ENCODE results near the gene N4BP2L2. TPM values are rescaled to one million over a fixed set of nuclear protein-coding genes. Genes with fewer than 3 reads are reported as not detected.

N4BP2L2 gene
- total and polyA plus RNA-seq, 2 of the 13 experiments (the other 11 are each of a cell fraction or from before 2014, with no cell fraction given) = 58.9 to 81.2 TPM

DNA sequence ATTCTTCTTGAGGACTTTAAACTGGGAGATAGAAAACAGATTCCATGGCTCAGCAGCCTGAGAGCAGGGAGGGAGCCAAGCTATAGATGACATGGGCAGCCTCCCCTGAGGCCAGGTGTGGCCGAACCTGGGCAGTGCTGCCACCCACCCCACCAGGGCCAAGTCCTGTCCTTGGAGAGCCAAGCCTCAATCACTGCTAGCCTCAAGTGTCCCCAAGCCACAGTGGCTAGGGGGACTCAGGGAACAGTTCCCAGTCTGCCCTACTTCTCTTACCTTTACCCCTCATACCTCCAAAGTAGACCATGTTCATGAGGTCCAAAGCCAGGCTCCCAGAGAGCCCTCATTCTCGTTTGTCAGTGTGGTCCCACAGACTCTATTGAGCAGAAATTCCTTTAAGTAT is 118.7 kb downstream of the N4BP2L2 start:
- FAIRE-seq = no peak
- Histone ChIP-seq H3K4me3 (replicated peaks in 1 of 3; ENCODE audit: insufficient read depth in 1 of 3, low read depth in 2 of 3, low read length in 3 of 3) (no peak overlapping the region), H4K20me1 (ENCODE audit: insufficient read depth, low read length) (peaks cover 15% of the 10 kb centered on the region; the same call in 1 of the 2 replicates), H3K4me1 (ENCODE audit: insufficient read depth, low read length) (peaks cover 43% of the 10 kb centered on the region), H3K27ac (ENCODE audit: extremely low read length, insufficient read depth, low read length) (no peak overlapping the region), H3K79me2 (ENCODE audit: insufficient read depth, low read length) (peaks cover 24% of the 10 kb centered on the region), H3K9me3 (ENCODE audit: low read length) (peaks cover 8% of the 10 kb centered on the region), H2AFZ (ENCODE audit: low read length) (no peak overlapping the region), H3K4me2 (ENCODE audit: low read depth, low read length) (no peak overlapping the region), H3K36me3 (replicated peaks in 1 of 2; ENCODE audit: control insufficient read depth in 1 of 2, insufficient read depth in 2 of 2, low read length in 2 of 2) (peaks cover 4 to 11% of the 10 kb centered on the region in 2 experiments), H3K27me3 (ENCODE audit: control insufficient read depth in 1 of 2, insufficient read depth in 2 of 2, low read length in 2 of 2) (no peaks in the 10 kb centered on the region), H3K9ac (ENCODE audit: insufficient read depth, low read depth, low read length) (no peak overlapping the region)
- ChIA-PET CTCF (ENCODE audit: low intra/inter-chr PET ratio, low total read pairs) (no interaction called here), POLR2A (no interaction called here)
- in situ Hi-C loops (cut with HindIII; ENCODE audit: extremely low pct_ligation_motif_present, low pct_unique_long_range_greater_than_20kb) = no loop called here
- no peak for ATAC-seq
- WGBS (ENCODE audit: low lambda C conversion rate) = 91% methylated on average over 1 of the region's 2 CpGs
- BruUV-seq (replicated peaks) = no TSS peak
- TF ChIP-seq ZNF121 (CRISPR knock-in tag; IDR thresholded peaks at IDR 0.05) (no peak), ETV5 (CRISPR knock-in tag; IDR thresholded peaks at IDR 0.05; ENCODE audit: borderline replicate concordance) (no peak), ZNF350 (CRISPR knock-in tag; IDR thresholded peaks at IDR 0.05; ENCODE audit: borderline replicate concordance, low read depth) (no peak), CTCF (CRISPR knock-in tag; IDR thresholded peaks at IDR 0.05) (no peak), PHF20 (CRISPR knock-in tag; IDR thresholded peaks at IDR 0.05) (no peak), ZNF724P (CRISPR knock-in tag; IDR thresholded peaks at IDR 0.05; ENCODE audit: borderline replicate concordance) (no peak)
- TF ChIP-seq, protein P1, sequence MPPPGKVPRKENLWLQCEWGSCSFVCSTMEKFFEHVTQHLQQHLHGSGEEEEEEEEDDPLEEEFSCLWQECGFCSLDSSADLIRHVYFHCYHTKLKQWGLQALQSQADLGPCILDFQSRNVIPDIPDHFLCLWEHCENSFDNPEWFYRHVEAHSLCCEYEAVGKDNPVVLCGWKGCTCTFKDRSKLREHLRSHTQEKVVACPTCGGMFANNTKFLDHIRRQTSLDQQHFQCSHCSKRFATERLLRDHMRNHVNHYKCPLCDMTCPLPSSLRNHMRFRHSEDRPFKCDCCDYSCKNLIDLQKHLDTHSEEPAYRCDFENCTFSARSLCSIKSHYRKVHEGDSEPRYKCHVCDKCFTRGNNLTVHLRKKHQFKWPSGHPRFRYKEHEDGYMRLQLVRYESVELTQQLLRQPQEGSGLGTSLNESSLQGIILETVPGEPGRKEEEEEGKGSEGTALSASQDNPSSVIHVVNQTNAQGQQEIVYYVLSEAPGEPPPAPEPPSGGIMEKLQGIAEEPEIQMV (CRISPR knock-in tag; IDR thresholded peaks at IDR 0.05; ENCODE audit: low read depth) = no peak
- DNase-seq (ENCODE audit: low spot score) = no peak
- intact Hi-C loops (cut with micrococcal nuclease; ENCODE audit: unreplicated experiment) = loop anchor here (10.0 kb wide), 1 partner anchor 115 kb away; the partner anchor contains the start of gene N4BP2L2
